Calu3 (cell line): ENCODE results near the gene MOSPD3. TPM values are rescaled to one million over a fixed set of nuclear protein-coding genes. Genes with fewer than 3 reads are reported as not detected.

Source experiments
- BruUV-seq: library from RNA; stranded (reverse); fragments of 400-500 nt; replicated peaks from 2 replicates; lab custom pipeline; 2021; lab: Mats Ljungman, UMichigan
- CTCF ChIA-PET: fragments of 300-600 bp; sonication (Branson Sonifier 250); formaldehyde crosslinking; loops from one replicate; lab custom pipeline; 2022; ENCODE audit warnings: antibody characterized with exemption; lab: Charles Lee
- DNase-seq: peaks from one replicate; pipeline ENCODE4 v3.0.0; 2022
- H3K27ac Mint-ChIP-seq: one replicate; pipeline ENCODE4 v1.8.0; 2022; ENCODE audit warnings: mixed read lengths; ENCODE audit not compliant: unreplicated experiment
- H3K27me3 Mint-ChIP-seq: one replicate; pipeline ENCODE4 v1.8.0; 2022; ENCODE audit warnings: mixed read lengths; ENCODE audit not compliant: unreplicated experiment
- H3K36me3 Mint-ChIP-seq: one replicate; pipeline ENCODE4 v1.8.0; 2022; ENCODE audit warnings: mild to moderate bottlenecking, moderate library complexity, mixed read lengths; ENCODE audit not compliant: insufficient read depth, unreplicated experiment
- H3K4me1 Mint-ChIP-seq: one replicate; pipeline ENCODE4 v1.8.0; 2022; ENCODE audit warnings: mild to moderate bottlenecking, low read depth, mixed read lengths; ENCODE audit not compliant: unreplicated experiment
- H3K4me3 Mint-ChIP-seq: one replicate; pipeline ENCODE4 v1.8.0; 2022; ENCODE audit warnings: mild to moderate bottlenecking, low read depth, moderate library complexity, mixed read lengths; ENCODE audit not compliant: unreplicated experiment
- H3K9me3 Mint-ChIP-seq: one replicate; pipeline ENCODE4 v1.8.0; 2022; ENCODE audit warnings: low read depth, mixed read lengths; ENCODE audit not compliant: unreplicated experiment
- intact Hi-C: fragments of 100-400 bp; cut with micrococcal nuclease; formaldehyde crosslinking; loops from one replicate; pipeline ENCODE4 v1.10.0; 2022; ENCODE audit not compliant: unreplicated experiment
- total RNA-seq: library from RNA; stranded (reverse); gene quantifications from 2 replicates; pipeline ENCODE4 v1.2.3, GENCODE V29; 2022
- TF ChIP-seq, protein P1 (sequence below): fragments of 200-600 bp; IDR thresholded peaks from one replicate; pipeline ENCODE4 v1.8.0; 2022; ENCODE audit warnings: antibody characterized with exemption; ENCODE audit not compliant: unreplicated experiment

MOSPD3 gene
- total RNA-seq, 1 experiment from 2014 or later: 11.7 TPM

DNA sequence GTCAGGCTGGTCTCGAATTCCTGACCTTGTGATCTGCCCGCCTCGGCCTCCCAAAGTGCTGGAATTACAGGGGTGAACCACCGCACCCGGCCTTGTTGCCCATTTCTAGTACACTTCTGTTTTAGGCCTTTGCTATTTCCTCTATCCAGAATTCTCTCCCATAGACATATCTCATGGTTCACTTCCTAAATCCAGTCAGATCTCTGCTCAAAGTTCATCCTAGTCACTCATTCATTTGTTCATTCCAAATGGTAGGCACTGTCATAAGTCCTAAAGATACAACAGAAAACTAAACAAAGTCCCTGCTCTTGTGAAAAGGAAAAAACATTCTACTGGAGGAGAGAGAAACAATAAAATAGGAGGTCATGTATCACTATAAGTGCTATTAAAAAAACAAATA, 2.4 kb upstream of the MOSPD3 start:
- no peak for DNase-seq
- intact Hi-C loops: no loop called here
- Mint-ChIP-seq H3K9me3 (no peaks in the 10 kb centered on the region), H3K27ac (no peak overlapping the region), H3K36me3 (peaks cover 29% of the 10 kb centered on the region), H3K27me3 (no peaks in the 10 kb centered on the region), H3K4me1 (no peaks in the 10 kb centered on the region), H3K4me3 (no peak overlapping the region)
- TF ChIP-seq, protein P1, sequence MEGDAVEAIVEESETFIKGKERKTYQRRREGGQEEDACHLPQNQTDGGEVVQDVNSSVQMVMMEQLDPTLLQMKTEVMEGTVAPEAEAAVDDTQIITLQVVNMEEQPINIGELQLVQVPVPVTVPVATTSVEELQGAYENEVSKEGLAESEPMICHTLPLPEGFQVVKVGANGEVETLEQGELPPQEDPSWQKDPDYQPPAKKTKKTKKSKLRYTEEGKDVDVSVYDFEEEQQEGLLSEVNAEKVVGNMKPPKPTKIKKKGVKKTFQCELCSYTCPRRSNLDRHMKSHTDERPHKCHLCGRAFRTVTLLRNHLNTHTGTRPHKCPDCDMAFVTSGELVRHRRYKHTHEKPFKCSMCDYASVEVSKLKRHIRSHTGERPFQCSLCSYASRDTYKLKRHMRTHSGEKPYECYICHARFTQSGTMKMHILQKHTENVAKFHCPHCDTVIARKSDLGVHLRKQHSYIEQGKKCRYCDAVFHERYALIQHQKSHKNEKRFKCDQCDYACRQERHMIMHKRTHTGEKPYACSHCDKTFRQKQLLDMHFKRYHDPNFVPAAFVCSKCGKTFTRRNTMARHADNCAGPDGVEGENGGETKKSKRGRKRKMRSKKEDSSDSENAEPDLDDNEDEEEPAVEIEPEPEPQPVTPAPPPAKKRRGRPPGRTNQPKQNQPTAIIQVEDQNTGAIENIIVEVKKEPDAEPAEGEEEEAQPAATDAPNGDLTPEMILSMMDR: no peak
- CTCF ChIA-PET: no interaction called here
- BruUV-seq: no TSS peak

DNA sequence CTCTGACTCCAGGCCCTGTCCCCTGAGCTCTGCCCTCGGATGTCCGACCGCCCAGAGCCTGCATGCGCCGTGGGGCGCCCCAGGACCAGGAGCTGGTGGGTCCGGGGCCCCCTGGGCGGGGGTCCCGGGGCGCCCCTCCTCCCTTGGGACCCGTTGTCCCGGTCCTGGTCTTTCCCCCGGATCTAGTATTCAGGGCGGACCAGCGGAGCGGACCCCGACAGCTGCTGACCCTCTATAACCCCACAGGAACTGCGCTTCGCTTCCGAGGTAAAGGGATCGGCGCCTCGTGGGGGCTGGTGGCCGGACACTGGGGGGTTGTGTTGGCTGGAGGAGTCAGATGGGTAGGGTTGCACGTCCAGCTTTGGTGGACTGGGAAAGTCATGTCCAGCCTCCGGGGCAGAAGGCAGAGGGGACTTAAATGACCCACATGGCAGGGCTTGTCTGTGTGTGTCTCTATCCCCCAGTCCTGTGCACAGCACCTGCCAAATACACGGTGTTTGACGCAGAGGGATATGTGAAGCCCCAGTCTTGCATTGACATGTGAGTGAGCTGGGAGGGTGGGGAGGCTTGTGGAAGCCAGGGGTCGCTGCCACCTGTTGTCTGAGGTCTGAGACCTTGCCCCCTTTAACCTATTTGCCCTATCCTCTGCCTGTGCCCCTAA, 520 bp downstream of the MOSPD3 start:
- Mint-ChIP-seq H3K9me3 (no peaks in the 10 kb centered on the region), H3K36me3 (peaks cover 24% of the 10 kb centered on the region), H3K4me1 (no peaks in the 10 kb centered on the region), H3K4me3 (peak overlapping the region; percentile 97), H3K27ac (peak overlapping the region; percentile 97), H3K27me3 (no peaks in the 10 kb centered on the region)
- BruUV-seq: TSS peak; percentile 63
- CTCF ChIA-PET: interaction anchor here (0.5 to 1.6 kb wide), 6 partner anchors 11 to 93 kb away, joined by 3 to 7 read pairs (median 4); partner anchors contain the start of gene POP7
- intact Hi-C loops: no loop called here
- DNase-seq: no peak
- TF ChIP-seq, protein P1: no peak

DNA sequence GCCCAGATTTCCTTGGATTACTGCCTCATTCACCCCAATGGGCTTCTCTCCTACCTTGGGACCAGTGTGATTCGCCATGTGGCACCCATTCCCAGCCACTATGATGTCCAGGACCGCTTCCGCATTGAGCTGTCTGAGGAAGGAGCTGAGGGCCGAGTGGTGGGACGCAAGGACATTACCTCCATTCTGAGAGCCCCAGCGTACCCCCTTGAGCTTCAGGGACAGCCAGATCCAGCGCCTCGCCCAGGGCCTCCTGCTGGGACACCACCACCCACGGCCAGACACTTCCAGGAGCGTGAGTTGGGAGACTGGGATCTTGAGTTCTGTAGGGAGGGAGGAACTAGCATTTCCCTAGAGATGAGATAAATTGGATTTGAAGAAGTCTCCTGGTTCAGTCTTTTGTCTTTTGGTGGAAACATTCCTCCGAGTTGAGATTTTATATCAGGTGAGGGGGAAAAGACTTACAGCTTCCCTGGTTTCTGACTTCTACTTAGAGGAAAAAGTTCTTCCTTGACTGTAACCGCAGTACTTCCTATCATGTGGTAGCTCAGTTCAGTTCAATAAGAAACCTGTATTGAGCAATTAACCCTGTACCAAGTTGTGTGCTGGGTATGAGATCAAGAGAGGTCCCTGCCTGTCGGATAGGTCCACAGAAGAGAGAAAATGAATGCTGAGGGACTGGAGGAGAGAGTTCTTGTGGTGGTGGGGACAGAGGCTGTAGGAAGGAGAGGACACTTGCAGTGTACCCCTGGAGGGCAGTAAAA, 1.3 kb downstream of the MOSPD3 start:
- Mint-ChIP-seq H3K27ac (no peak overlapping the region), H3K4me1 (no peaks in the 10 kb centered on the region), H3K36me3 (peaks cover 24% of the 10 kb centered on the region), H3K4me3 (peak overlapping the region; percentile 97), H3K9me3 (no peaks in the 10 kb centered on the region), H3K27me3 (no peaks in the 10 kb centered on the region)
- BruUV-seq: no TSS peak
- DNase-seq: no peak
- CTCF ChIA-PET: interaction anchor here (0.6 to 1.6 kb wide), 3 partner anchors 92 to 144 kb away, joined by 3 to 6 read pairs (median 5); partner anchors contain the start of gene POP7
- TF ChIP-seq, protein P1: no peak
- intact Hi-C loops: no loop called here

DNA sequence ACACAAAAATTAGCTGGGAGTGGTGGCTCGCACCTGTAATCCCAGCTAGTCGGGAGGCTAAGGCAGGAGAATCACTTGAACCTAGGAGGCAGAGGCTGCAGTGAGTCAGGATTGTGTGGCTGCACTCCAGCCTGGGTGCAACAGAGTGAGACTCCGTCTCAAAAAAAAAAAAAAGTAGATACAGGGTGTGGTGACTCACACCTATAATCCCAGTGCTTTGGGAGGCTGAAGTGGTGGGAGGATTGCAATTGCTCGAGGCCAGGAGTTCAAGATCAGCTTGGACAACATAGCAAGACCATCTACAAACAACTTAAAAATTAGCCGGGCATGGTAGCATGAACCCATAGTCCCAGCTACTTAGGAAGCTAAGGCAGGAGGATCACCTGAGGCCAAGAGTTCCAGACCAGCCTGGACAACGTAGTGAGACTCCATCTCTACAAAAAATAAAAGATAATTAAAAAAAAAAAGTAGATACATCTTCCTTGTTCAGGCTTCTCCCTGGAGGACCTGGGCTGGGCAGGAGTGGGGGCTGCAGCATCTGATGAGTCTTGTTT, 2.0 kb downstream of the MOSPD3 start:
- Mint-ChIP-seq H3K27ac (no peak overlapping the region), H3K4me1 (no peaks in the 10 kb centered on the region), H3K36me3 (peaks cover 24% of the 10 kb centered on the region), H3K27me3 (no peaks in the 10 kb centered on the region), H3K4me3 (no peak overlapping the region), H3K9me3 (no peaks in the 10 kb centered on the region)
- no peak for DNase-seq
- TF ChIP-seq, protein P1: no peak
- BruUV-seq: no TSS peak
- CTCF ChIA-PET: interaction anchor here (1.0 kb wide), 1 partner anchor 92 kb away, joined by 3 read pairs; the partner anchor contains the start of gene POP7
- intact Hi-C loops: no loop called here
